GM12878 (cell line): ENCODE data around the gene ERC1.

Experiments
- CTCF ChIP-seq, 3 experiments: IDR thresholded peaks in 2 of 3; conservative IDR thresholded peaks in 1 of 3; 2 replicates each; pipeline ENCODE4 v1.5.1; 2011; ENCODE audit warnings: low read depth in 3 of 3, low read length in 3 of 3, mild to moderate bottlenecking in 3 of 3, control low read depth in 2 of 3, moderate library complexity in 2 of 3, inconsistent platforms in 1 of 3, mixed read lengths in 1 of 3; ENCODE audit not compliant: control insufficient read depth in 2 of 3, insufficient read depth in 1 of 3; ENCODE audit errors: extremely low read depth in 1 of 3
- JUNB ChIP-seq: IDR thresholded peaks from 2 replicates; pipeline ENCODE4 v1.6.1; 2016; ENCODE audit warnings: antibody characterized with exemption, mild to moderate bottlenecking
- NFIC ChIP-seq: IDR thresholded peaks from 2 replicates; pipeline ENCODE4 v1.6.1; 2012; ENCODE audit warnings: low read depth, mild to moderate bottlenecking, inconsistent platforms, low read length, moderate library complexity

GRCh38 chr12:1439201-1439600 is 448.2 kb downstream of the ERC1 start:
- TF ChIP-seq CTCF (IDR thresholded peaks at IDR 0.05 in 2 of 3, conservative IDR thresholded peaks at IDR 0.05 in 1 of 3; ENCODE audit: control insufficient read depth in 2 of 3, extremely low read depth in 1 of 3, insufficient read depth in 1 of 3, low read depth in 3 of 3, low read length in 3 of 3) (no peak), JUNB (no peak), NFIC (no peak)
